ENCODE results near the gene KRTAP5-5. TPM values are rescaled to one million over a fixed set of nuclear protein-coding genes. Genes with fewer than 3 reads are reported as not detected.
"Not testable (repeated sequence)": the region's sequence is repeated elsewhere in the genome, so short reads cannot be mapped to it uniquely, and the experiment has no call there.

Gene KRTAP5-5
- total RNA-seq, 2 donors from 2014 or later, result not detected

GRCh38 chr11:1592628-1593027, 36.9 kb upstream of the KRTAP5-5 start:
- H3K9ac ChIP-seq (ENCODE audit: extremely low read depth, low read length, poor library complexity, severe bottlenecking), result no peak overlapping the region
- H3K4me1 ChIP-seq (ENCODE audit: control insufficient read depth, insufficient read depth, low read length), result no peaks in the 10 kb centered on the region
- peaks cover 35% of the 10 kb centered on the region for H3K27me3 Mint-ChIP-seq (ENCODE audit: insufficient read depth)
- no peaks in the 10 kb centered on the region for H3K9me3 Mint-ChIP-seq
- peaks cover 9% of the 10 kb centered on the region for H3K4me1 Mint-ChIP-seq
- no peaks in the 10 kb centered on the region for H3K36me3 Mint-ChIP-seq (ENCODE audit: low read depth)
- H3K4me3 Mint-ChIP-seq, result no peak overlapping the region
- no peaks in the 10 kb centered on the region for H3K9me3 ChIP-seq (ENCODE audit: control insufficient read depth, low read length)
- H3K27ac Mint-ChIP-seq, result no peak overlapping the region
- no peak overlapping the region for H3K27ac ChIP-seq (ENCODE audit: low read depth, low read length)
- DNase-seq, result no peak
- H3K36me3 ChIP-seq (ENCODE audit: control insufficient read depth, insufficient read depth, low read length), result no peaks in the 10 kb centered on the region
- TF ChIP-seq CTCF (conservative IDR thresholded peaks at IDR 0.05), result no peak
- H3K4me3 ChIP-seq (ENCODE audit: low read length), result no peak overlapping the region
- no peaks in the 10 kb centered on the region for H3K27me3 ChIP-seq (ENCODE audit: control insufficient read depth, insufficient read depth, low read length, poor library complexity, severe bottlenecking)
- 82 to 93% methylated on average over 5 to 9 of the region's 9 CpGs for WGBS, 2 experiments (ENCODE audit: insufficient coverage in 1 of 2, insufficient read length in 1 of 2)

- not testable (repeated sequence) for H3K27ac Mint-ChIP-seq; H3K36me3 Mint-ChIP-seq (ENCODE audit: low read depth); H3K9ac ChIP-seq (ENCODE audit: extremely low read depth, low read length, poor library complexity, severe bottlenecking); H3K4me3 ChIP-seq (ENCODE audit: low read length); H3K9me3 Mint-ChIP-seq; H3K4me1 Mint-ChIP-seq; H3K27me3 ChIP-seq (ENCODE audit: control insufficient read depth, insufficient read depth, low read length, poor library complexity, severe bottlenecking); H3K4me1 ChIP-seq (ENCODE audit: control insufficient read depth, insufficient read depth, low read length); H3K27ac ChIP-seq (ENCODE audit: low read depth, low read length); DNase-seq; H3K4me3 Mint-ChIP-seq; H3K36me3 ChIP-seq (ENCODE audit: control insufficient read depth, insufficient read depth, low read length); H3K9me3 ChIP-seq (ENCODE audit: control insufficient read depth, low read length)
- 57 to 80% methylated on average over 9 to 11 of the region's 11 CpGs for WGBS, 2 experiments (ENCODE audit: insufficient coverage in 1 of 2, insufficient read length in 1 of 2)
- peaks cover 39% of the 10 kb centered on the region for H3K27me3 Mint-ChIP-seq (ENCODE audit: insufficient read depth)
These were observed 33.5 kb upstream of the KRTAP5-5 start for GRCh38 chr11:1595994-1596575.

GRCh38 chr11:1596576-1597121, 32.9 kb upstream of the KRTAP5-5 start:
- H3K36me3 ChIP-seq (ENCODE audit: control insufficient read depth, insufficient read depth, low read length); H3K9ac ChIP-seq (ENCODE audit: extremely low read depth, low read length, poor library complexity, severe bottlenecking); H3K27ac Mint-ChIP-seq; H3K27me3 ChIP-seq (ENCODE audit: control insufficient read depth, insufficient read depth, low read length, poor library complexity, severe bottlenecking); H3K27ac ChIP-seq (ENCODE audit: low read depth, low read length); H3K9me3 ChIP-seq (ENCODE audit: control insufficient read depth, low read length); H3K36me3 Mint-ChIP-seq (ENCODE audit: low read depth); H3K4me1 ChIP-seq (ENCODE audit: control insufficient read depth, insufficient read depth, low read length); H3K4me3 ChIP-seq (ENCODE audit: low read length); H3K9me3 Mint-ChIP-seq; H3K4me1 Mint-ChIP-seq; H3K4me3 Mint-ChIP-seq: not testable (repeated sequence)
- peaks cover 44% of the 10 kb centered on the region for H3K27me3 Mint-ChIP-seq (ENCODE audit: insufficient read depth)
- DNase-seq, result peak; percentile 64
- WGBS, 2 experiments (ENCODE audit: insufficient coverage in 1 of 2, insufficient read length in 1 of 2), result 68 to 88% methylated on average over 10 to 19 of the region's 19 CpGs

- no peak overlapping the region for H3K9ac ChIP-seq (ENCODE audit: extremely low read depth, low read length, poor library complexity, severe bottlenecking)
- TF ChIP-seq CTCF (conservative IDR thresholded peaks at IDR 0.05), result no peak
- H3K4me3 ChIP-seq (ENCODE audit: low read length), result no peak overlapping the region
- Mint-ChIP-seq H3K4me1 (peaks cover 9% of the 10 kb centered on the region), H3K9me3 (peaks cover 14% of the 10 kb centered on the region), H3K27ac (no peak overlapping the region), H3K27me3 (ENCODE audit: insufficient read depth) (peaks cover 43% of the 10 kb centered on the region), H3K4me3 (no peak overlapping the region), H3K36me3 (ENCODE audit: low read depth) (peaks cover 2% of the 10 kb centered on the region)
- DNase-seq, result no peak
- no peaks in the 10 kb centered on the region for H3K36me3 ChIP-seq (ENCODE audit: control insufficient read depth, insufficient read depth, low read length)
- no peak overlapping the region for H3K27ac ChIP-seq (ENCODE audit: low read depth, low read length)
- H3K4me1 ChIP-seq (ENCODE audit: control insufficient read depth, insufficient read depth, low read length), result no peaks in the 10 kb centered on the region
- H3K9me3 ChIP-seq (ENCODE audit: control insufficient read depth, low read length), result no peaks in the 10 kb centered on the region
- WGBS, 2 experiments (ENCODE audit: insufficient coverage in 1 of 2, insufficient read length in 1 of 2), result 90 to 98% methylated on average over 6 to 10 of the region's 10 CpGs
- no peaks in the 10 kb centered on the region for H3K27me3 ChIP-seq (ENCODE audit: control insufficient read depth, insufficient read depth, low read length, poor library complexity, severe bottlenecking)
These were observed 32.1 kb upstream of the KRTAP5-5 start for GRCh38 chr11:1597331-1597993.
